ENCODE results near the gene DCLK1. TPM values are rescaled to one million over a fixed set of nuclear protein-coding genes. Genes with fewer than 3 reads are reported as not detected.

The DCLK1 gene
- total RNA-seq, 1 donor from 2014 or later = under 0.01 TPM

GRCh38 chr13:36143738-36144137 is 12.6 kb upstream of the DCLK1 start:
- DNase-seq (ENCODE audit: low read depth) (no peak), FAIRE-seq (no peak)
- no peak overlapping the region for H3K4me3 ChIP-seq (ENCODE audit: low read depth, low read length)
- TF ChIP-seq, protein P1, sequence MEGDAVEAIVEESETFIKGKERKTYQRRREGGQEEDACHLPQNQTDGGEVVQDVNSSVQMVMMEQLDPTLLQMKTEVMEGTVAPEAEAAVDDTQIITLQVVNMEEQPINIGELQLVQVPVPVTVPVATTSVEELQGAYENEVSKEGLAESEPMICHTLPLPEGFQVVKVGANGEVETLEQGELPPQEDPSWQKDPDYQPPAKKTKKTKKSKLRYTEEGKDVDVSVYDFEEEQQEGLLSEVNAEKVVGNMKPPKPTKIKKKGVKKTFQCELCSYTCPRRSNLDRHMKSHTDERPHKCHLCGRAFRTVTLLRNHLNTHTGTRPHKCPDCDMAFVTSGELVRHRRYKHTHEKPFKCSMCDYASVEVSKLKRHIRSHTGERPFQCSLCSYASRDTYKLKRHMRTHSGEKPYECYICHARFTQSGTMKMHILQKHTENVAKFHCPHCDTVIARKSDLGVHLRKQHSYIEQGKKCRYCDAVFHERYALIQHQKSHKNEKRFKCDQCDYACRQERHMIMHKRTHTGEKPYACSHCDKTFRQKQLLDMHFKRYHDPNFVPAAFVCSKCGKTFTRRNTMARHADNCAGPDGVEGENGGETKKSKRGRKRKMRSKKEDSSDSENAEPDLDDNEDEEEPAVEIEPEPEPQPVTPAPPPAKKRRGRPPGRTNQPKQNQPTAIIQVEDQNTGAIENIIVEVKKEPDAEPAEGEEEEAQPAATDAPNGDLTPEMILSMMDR (IDR thresholded peaks at IDR 0.05; ENCODE audit: insufficient read depth, low read length, severe bottlenecking) = no peak
- H3K27me3 ChIP-seq (ENCODE audit: control insufficient read depth, insufficient read depth, low read length) = no peaks in the 10 kb centered on the region
- no peaks in the 10 kb centered on the region for H3K36me3 ChIP-seq (ENCODE audit: control insufficient read depth, insufficient read depth, low read length)

DNA sequence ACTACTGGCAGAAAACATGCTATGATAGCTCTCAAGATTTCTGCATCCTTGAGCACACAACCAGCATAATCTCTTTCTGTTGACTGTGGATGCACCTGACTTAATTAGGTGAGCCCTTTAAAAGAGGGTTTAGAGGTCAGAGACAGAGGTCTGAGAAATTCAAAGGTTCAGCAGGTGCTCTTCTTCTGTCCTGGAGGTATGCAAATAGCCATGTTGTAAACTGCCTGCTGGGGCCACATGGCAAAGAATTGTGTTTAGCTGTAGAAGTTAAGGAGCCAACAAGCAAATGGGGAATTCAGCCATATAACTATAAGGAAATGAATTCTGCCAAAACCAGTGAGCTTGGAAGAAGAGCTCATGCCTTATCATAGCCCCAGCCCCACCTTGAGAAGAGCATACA is 11.6 kb upstream of the DCLK1 start:
- Histone ChIP-seq H3K27me3 (ENCODE audit: control insufficient read depth, insufficient read depth, low read length) (no peaks in the 10 kb centered on the region), H3K4me3 (ENCODE audit: low read depth, low read length) (no peak overlapping the region), H3K36me3 (ENCODE audit: control insufficient read depth, insufficient read depth, low read length) (no peaks in the 10 kb centered on the region)
- TF ChIP-seq, protein P1 (IDR thresholded peaks at IDR 0.05; ENCODE audit: insufficient read depth, low read length, severe bottlenecking) = no peak
- no peak for FAIRE-seq
- DNase-seq (ENCODE audit: low read depth) = no peak

GRCh38 chr13:36135876-36136275 is 4.7 kb upstream of the DCLK1 start:
- H3K27me3 ChIP-seq (ENCODE audit: control insufficient read depth, insufficient read depth, low read length) = peaks cover 7% of the 10 kb centered on the region
- TF ChIP-seq, protein P1 (IDR thresholded peaks at IDR 0.05; ENCODE audit: insufficient read depth, low read length, severe bottlenecking) = no peak
- DNase-seq (ENCODE audit: low read depth) (no peak), FAIRE-seq (no peak)
- no peaks in the 10 kb centered on the region for H3K36me3 ChIP-seq (ENCODE audit: control insufficient read depth, insufficient read depth, low read length)
- no peak overlapping the region for H3K4me3 ChIP-seq (ENCODE audit: low read depth, low read length)

- TF ChIP-seq, protein P1 (IDR thresholded peaks at IDR 0.05; ENCODE audit: insufficient read depth, low read length, severe bottlenecking) = no peak
- Histone ChIP-seq H3K27me3 (ENCODE audit: control insufficient read depth, insufficient read depth, low read length) (peaks cover 16% of the 10 kb centered on the region), H3K4me3 (ENCODE audit: low read depth, low read length) (no peak overlapping the region), H3K36me3 (ENCODE audit: control insufficient read depth, insufficient read depth, low read length) (no peaks in the 10 kb centered on the region)
- FAIRE-seq = peak; percentile 7
- no peak for DNase-seq (ENCODE audit: low read depth)
These were observed 3.5 kb upstream of the DCLK1 start for GRCh38 chr13:36134632-36135031.

GRCh38 chr13:36133950-36134626 is 2.9 kb upstream of the DCLK1 start:
- H3K4me3 ChIP-seq (ENCODE audit: low read depth, low read length) = no peak overlapping the region
- DNase-seq (ENCODE audit: low read depth) = no peak
- H3K36me3 ChIP-seq (ENCODE audit: control insufficient read depth, insufficient read depth, low read length) = no peaks in the 10 kb centered on the region
- H3K27me3 ChIP-seq (ENCODE audit: control insufficient read depth, insufficient read depth, low read length) = peaks cover 20% of the 10 kb centered on the region
- FAIRE-seq = no peak
- TF ChIP-seq, protein P1 (IDR thresholded peaks at IDR 0.05; ENCODE audit: insufficient read depth, low read length, severe bottlenecking) = no peak

- DNase-seq (ENCODE audit: low read depth) (no peak), FAIRE-seq (no peak)
- Histone ChIP-seq H3K36me3 (ENCODE audit: control insufficient read depth, insufficient read depth, low read length) (no peaks in the 10 kb centered on the region), H3K27me3 (ENCODE audit: control insufficient read depth, insufficient read depth, low read length) (peaks cover 20% of the 10 kb centered on the region), H3K4me3 (ENCODE audit: low read depth, low read length) (no peak overlapping the region)
- TF ChIP-seq, protein P1 (IDR thresholded peaks at IDR 0.05; ENCODE audit: insufficient read depth, low read length, severe bottlenecking) = no peak
These were observed 1.2 kb upstream of the DCLK1 start for GRCh38 chr13:36132376-36132775.
